ENCODE results near the gene GRID2.

The GRID2 gene

GRCh38 chr4:92961881-92962280 lies 658.1 kb downstream of the GRID2 start:
- Histone ChIP-seq H3K27me3 (ENCODE audit: control insufficient read depth, insufficient read depth, low read length) (no peaks in the 10 kb centered on the region), H3K9ac (no peak overlapping the region), H3K79me2 (no peaks in the 10 kb centered on the region), H3K4me2 (ENCODE audit: low read length) (no peak overlapping the region), H2AFZ (no peak overlapping the region), H3K27ac (no peak overlapping the region), H3K36me3 (ENCODE audit: control insufficient read depth, insufficient read depth, low read length) (no peaks in the 10 kb centered on the region), H3K4me1 (no peaks in the 10 kb centered on the region), H3K9me3 (ENCODE audit: control insufficient read depth, low read length) (no peaks in the 10 kb centered on the region), H3K4me3 (ENCODE audit: low read depth, low read length) (no peak overlapping the region)
- TF ChIP-seq CTCF (IDR thresholded peaks at IDR 0.05), result no peak

- no peaks in the 10 kb centered on the region for H3K4me1 ChIP-seq
- no peak overlapping the region for H3K4me3 ChIP-seq (ENCODE audit: low read depth, low read length)
- no peak overlapping the region for H3K27ac ChIP-seq
- H2AFZ ChIP-seq, result no peak overlapping the region
- no peaks in the 10 kb centered on the region for H3K79me2 ChIP-seq
- no peaks in the 10 kb centered on the region for H3K36me3 ChIP-seq (ENCODE audit: control insufficient read depth, insufficient read depth, low read length)
- no peak overlapping the region for H3K9ac ChIP-seq
- TF ChIP-seq CTCF (IDR thresholded peaks at IDR 0.05), result no peak
- H3K9me3 ChIP-seq (ENCODE audit: control insufficient read depth, low read length), result no peaks in the 10 kb centered on the region
- H3K4me2 ChIP-seq (ENCODE audit: low read length), result no peak overlapping the region
- H3K27me3 ChIP-seq (ENCODE audit: control insufficient read depth, insufficient read depth, low read length), result no peaks in the 10 kb centered on the region
Observed at GRCh38 chr4:92962831-92963230, 659.1 kb downstream of the GRID2 start.

- Histone ChIP-seq H3K36me3 (ENCODE audit: control insufficient read depth, insufficient read depth, low read length) (no peaks in the 10 kb centered on the region), H3K27ac (no peak overlapping the region), H3K79me2 (no peaks in the 10 kb centered on the region), H3K4me1 (no peaks in the 10 kb centered on the region), H3K4me2 (ENCODE audit: low read length) (no peak overlapping the region), H3K4me3 (ENCODE audit: low read depth, low read length) (no peak overlapping the region), H2AFZ (no peak overlapping the region), H3K9me3 (ENCODE audit: control insufficient read depth, low read length) (no peaks in the 10 kb centered on the region), H3K9ac (no peak overlapping the region), H3K27me3 (ENCODE audit: control insufficient read depth, insufficient read depth, low read length) (no peaks in the 10 kb centered on the region)
- TF ChIP-seq CTCF (IDR thresholded peaks at IDR 0.05), result no peak
Observed at GRCh38 chr4:92968556-92968955, 664.8 kb downstream of the GRID2 start.

GRCh38 chr4:92968996-92969395 lies 665.2 kb downstream of the GRID2 start:
- H3K79me2 ChIP-seq, result no peaks in the 10 kb centered on the region

More at GRCh38 chr4:92968996-92969395, 665.2 kb downstream of the GRID2 start:
- no peaks in the 10 kb centered on the region for H3K27me3 ChIP-seq (ENCODE audit: control insufficient read depth, insufficient read depth, low read length)
- TF ChIP-seq CTCF (IDR thresholded peaks at IDR 0.05), result no peak
- no peaks in the 10 kb centered on the region for H3K4me1 ChIP-seq
- H3K4me2 ChIP-seq (ENCODE audit: low read length), result no peak overlapping the region
- H2AFZ ChIP-seq, result no peak overlapping the region
- no peak overlapping the region for H3K4me3 ChIP-seq (ENCODE audit: low read depth, low read length)
- no peaks in the 10 kb centered on the region for H3K36me3 ChIP-seq (ENCODE audit: control insufficient read depth, insufficient read depth, low read length)
- no peak overlapping the region for H3K27ac ChIP-seq
- no peaks in the 10 kb centered on the region for H3K9me3 ChIP-seq (ENCODE audit: control insufficient read depth, low read length)
- H3K9ac ChIP-seq, result no peak overlapping the region
